Muscle of arm (tissue), 12 donors: ENCODE results near the gene FCAR. TPM values are rescaled to one million over a fixed set of nuclear protein-coding genes. Genes with fewer than 3 reads are reported as not detected.
"Not testable (repeated sequence)": the region's sequence is repeated elsewhere in the genome, so short reads cannot be mapped to it uniquely, and the experiment has no call there.

Source experiments
- DNase-seq: peaks from one replicate; pipeline ENCODE4 v3.0.0-alpha.2; 2013
- polyA plus RNA-seq, 12 donors: library from polyadenylated mRNA; unstranded; fragments of 120-200 nt; gene quantifications; one replicate each; pipeline ENCODE4 v1.2.1, GENCODE V29; 2013; ENCODE audit not compliant: insufficient read length in 12 of 12

FCAR gene
- polyA plus RNA-seq, 12 donors, result 0.12 to 1.3 (median 0.33) TPM; not detected in 5

DNA sequence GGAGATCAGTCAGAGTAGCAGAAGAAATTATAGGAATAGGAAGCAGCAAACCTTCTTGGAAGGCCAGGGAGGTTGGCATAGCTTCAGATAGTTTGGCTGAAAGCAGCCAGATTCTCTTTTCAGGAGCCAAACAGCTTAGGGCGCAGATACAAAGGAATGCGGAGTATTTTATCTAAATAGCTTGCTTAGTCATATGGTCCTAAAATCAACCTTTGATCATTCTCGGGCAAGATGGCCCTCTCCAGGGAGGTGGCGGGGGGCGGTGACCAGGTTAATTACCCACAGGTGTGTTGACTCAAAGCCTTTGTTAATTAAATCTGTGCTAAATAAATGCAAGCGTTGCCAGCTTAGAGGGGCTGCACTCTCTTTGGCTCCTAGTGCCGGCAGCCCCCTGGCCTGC, 19.4 kb downstream of the FCAR start:
- no peak for DNase-seq

DNA sequence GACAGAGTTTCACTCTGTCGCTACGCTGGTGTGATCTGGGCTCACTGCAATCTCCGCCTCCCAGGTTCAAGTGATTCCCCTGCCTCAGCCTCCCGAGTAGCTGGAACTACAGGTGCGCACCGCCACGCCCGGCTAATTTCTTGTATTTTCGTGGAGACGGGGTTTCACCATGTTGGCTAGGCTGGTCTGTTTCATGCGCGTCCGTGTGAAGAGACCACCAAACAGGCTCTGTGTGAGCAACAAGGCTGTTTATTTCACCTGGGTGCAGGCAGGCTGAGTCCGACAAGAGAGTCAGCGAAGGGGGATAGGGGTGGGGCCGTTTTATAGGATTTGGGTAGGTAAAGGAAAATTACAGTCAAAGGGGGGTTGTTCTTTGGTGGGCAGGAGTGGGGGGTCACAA, 20.1 kb downstream of the FCAR start:
- DNase-seq, result not testable (repeated sequence)

DNA sequence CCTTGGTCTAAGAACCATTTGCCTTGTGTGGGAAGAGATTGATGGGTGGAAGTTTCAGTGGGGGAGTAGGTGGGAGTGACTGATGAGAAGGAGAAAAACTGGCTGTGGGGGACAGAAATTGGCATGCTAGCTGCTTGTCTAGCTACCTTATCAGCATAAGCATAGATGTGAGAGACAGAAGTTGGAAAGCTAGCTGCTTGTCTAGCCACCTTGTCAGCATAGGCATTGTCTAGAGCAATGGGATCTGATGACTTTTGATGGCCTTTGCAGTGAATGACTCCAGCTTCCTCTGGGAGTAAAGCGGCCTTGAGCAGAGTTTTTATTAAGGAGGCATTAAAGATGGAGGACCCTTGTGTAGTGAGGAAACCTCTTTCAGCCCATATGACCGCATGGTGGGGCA, 22.0 kb downstream of the FCAR start:
- DNase-seq, result no peak

DNA sequence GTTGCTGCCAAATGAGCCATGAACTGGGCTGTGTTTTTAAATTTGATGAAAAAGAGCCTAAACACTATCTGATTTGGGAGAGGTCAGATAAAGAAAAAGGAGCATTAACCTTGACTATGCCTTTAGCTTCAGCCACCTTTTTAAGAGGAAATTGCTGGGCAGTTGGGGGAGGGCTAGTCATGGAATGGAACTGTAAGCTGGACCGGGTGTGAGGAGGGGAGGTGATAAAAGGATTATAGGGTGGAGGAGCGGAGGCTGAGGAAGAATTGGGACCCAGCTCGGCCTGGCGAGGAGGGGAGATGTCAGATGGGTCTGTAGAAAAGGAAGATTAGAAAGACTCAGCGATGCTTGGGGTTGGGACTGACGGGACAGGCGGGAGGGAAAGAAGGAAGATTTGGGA, 24.6 kb downstream of the FCAR start:
- DNase-seq, result not testable (repeated sequence)

DNA sequence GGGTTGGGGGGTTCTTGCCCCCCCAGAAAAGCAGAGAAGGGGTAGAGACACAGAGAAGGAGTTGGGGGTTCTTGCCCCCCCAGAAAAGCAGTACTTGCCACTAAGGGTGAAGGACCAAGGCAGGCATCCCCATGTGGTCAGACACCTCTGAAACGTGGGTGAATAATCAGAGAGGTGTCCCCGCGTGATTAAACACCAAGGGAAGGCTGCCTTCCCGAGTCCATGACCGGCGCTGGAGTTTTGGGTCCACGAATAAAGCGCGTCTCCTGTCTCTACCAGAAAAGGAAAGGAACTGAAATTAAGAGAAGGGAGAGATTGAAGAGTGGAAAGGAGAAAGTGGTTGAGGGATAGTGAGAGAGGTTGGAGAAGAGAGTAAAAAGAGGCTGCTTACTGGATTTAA, 25.6 kb downstream of the FCAR start:
- not testable (repeated sequence) for DNase-seq

DNA sequence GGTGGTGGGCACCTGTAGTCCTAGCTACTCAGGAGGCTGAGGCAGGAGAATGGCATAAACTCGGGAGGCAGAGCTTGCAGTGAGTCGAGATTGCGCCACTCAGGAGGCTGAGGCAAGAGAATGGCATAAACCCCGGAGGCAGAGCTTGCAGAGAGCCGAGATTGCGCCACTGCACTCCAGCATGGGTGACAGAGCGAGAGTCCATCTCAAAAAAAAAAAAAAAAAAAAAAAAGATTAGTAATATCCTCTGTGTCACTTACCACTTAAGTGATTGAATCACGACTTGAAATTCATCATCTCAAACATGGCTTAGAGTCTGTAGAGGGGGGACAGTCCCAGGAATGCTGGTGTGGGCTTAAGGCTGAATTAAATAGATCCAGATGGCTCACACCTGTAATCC, 27.1 kb downstream of the FCAR start:
- DNase-seq, result not testable (repeated sequence)

DNA sequence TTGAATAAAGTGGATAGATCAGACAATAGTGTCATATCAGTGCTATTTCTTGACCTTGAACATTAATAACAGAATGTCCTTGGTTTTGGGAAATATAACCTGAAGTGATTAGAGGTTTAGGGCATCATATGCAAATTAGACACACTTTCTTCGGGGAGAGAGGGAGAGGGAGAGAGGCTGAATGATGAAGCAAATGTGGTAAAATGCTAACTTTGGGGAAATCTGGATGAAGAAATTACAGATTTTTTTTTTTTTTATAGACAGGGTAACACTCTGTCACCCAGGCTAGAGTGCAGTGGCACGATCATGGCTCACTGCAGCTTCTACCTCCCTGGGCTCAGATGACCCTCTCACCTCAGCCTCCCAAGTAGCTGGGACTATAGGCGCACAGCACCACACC, 28.0 kb downstream of the FCAR start:
- DNase-seq, result no peak

DNA sequence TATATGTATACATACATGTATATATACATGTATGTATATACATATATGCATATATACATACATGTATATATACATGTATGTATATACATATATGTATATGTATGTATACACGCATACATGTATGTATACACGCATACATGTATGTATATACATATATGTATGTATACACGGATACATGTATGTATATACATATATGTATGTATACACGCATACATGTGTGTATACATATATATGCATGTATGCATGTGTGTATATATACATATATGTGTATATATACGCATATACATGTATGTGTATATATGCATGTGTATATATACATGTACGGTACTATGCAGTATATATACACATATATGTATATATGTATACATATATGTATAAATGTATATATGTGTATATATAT, 29.3 kb downstream of the FCAR start:
- no peak for DNase-seq

DNA sequence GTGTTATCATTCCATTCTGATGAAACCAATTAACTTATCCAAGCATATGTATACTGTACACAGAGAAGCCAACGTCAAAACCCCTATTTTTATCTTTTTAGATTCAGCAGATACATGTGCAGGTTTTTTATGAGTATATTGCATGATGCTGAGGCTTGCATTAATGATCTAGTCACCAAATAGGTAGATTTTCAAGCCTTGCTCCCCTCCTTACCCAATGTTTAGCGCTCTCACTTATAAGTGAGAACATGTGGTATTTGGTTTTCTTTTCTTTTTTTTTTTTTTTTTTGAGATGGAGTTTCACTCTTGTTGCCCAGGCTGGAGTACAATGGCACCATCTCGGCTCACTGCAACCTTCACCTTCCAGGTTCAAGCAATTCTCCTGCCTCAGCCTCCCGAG, 30.2 kb downstream of the FCAR start:
- not testable (repeated sequence) for DNase-seq

DNA sequence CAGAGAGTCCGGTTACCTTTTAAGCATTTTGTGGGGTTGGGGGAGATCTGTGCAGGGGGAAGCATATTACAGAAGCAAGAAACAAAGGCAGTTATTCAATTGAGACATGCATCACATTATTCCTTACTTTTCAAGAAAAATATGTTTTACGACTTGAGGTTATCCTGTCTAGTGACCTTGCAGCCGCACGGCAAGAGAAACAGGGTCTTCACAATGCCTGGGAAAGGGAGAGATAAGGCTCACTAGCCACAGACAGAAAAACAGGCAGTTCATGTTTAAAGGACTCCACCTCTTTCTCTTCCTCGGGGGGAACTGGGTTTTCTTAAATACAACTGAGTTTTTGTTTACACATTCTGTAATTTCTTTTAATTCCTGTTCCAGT, 31.4 kb downstream of the FCAR start:
- no peak for DNase-seq

DNA sequence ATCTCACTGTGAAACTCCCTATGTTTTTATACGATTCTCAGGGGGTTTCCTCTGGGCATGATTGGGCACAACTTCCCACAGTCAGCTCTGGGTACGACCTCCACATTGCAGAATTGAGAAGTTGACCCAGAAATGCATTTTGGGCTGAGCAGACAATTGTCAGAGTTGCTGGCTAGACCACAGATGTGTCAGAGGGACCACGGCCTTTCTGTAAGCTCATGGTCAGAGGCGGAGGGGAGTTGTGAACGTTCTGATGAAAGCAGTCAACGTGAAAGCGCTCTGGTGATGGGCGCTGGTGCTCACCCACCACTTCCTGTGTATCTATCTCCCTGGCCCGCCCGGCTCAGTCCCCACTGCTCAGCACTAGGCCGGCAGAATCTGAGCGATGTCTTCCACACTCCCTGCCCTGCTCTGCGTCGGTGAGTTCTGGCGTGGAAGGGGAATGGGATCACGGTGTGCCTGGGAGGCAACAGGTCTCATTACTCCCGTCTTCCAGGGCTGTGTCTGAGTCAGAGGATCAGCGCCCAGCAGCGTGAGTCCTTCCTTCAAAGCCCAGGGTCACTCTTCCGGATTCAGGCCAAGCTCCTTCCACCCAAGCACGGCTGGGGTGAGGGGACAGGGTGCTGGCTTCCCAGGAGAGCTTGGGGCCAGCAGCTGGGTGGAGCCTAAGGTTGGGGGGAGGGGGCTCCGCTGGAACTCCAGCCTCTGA, 31.9 kb downstream of the FCAR start, which contains the start of gene NCR1:
NCR1 (plus strand) TSS at position 346 of the 709 bp plus-strand sequence; CDS start at position 386, 40 bp downstream.
- no peak for DNase-seq

DNA sequence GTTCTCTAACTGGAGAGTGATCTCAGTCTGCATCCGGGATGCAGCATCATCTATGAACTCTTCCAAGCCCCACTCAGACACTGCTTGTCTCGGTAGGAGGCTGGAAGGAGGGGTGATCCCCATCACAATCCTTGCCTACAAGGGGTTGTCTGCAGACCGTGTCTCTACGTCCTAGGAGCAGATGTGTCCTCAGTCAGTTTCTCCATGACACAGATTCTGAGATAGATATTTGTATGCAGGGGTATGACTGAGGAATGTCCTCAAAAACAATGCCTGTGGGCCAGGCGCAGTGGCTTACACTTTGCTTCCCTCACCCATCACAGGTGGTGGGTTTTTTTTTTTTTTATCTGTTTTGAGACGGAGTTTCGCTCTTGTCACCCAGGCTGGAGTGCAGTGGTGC, 32.8 kb downstream of the FCAR start:
- no peak for DNase-seq

DNA sequence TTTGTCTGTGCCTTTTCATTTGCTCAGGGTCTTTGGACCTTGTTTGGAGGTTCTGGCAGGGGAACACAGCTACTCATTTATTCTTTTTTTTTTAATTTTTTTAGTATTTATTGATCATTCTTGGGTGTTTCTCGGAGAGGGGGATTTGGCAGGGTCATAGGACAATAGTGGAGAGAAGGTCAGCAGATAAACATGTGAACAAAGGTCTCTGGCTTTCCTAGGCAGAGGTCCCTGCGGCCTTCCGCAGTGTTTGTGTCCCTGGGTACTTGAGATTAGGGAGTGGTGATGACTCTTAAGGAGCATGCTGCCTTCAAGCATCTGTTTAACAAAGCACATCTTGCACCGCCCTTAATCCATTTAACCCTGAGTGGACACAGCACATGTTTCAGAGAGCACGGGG, 33.9 kb downstream of the FCAR start:
- not testable (repeated sequence) for DNase-seq

DNA sequence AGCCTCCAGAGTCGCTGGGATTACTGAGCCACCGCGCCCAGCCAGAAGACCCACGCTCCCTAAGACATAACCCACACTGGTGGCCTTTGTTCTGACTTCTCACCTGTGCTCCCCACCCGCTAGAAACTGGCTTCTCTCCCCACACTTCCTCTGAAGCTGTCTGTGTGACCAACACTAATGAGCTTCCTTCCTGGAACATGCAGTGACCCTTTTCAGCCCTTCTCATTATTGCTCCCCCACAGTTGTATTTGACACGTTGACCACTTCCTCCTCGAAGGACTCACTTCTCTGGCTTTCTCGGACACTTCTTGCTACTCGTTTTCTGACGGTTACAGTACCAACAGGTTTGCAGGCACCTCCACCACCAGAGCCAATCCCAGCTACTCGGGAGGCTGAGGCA, 42.8 kb downstream of the FCAR start:
- DNase-seq, result peak; percentile 5

DNA sequence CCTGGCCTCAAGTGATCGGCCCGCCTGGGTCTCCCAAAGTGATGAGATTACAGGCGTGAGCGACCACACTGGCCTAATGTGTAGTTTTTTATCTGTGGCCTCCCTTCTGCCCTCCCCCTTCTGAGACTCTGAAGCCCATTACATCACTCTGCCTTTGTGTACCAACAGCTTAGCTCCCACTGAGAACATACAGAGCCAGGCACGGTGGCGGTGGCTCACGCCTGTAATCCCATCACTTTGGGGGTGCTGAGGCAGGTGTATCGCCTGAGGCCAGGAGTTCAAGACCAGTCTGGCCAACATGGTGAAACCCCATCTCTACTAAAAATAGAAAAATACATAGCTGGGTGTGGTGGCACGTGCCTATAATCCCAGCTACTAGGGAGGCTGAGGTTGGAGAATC, 44.5 kb downstream of the FCAR start:
- DNase-seq, result no peak

DNA sequence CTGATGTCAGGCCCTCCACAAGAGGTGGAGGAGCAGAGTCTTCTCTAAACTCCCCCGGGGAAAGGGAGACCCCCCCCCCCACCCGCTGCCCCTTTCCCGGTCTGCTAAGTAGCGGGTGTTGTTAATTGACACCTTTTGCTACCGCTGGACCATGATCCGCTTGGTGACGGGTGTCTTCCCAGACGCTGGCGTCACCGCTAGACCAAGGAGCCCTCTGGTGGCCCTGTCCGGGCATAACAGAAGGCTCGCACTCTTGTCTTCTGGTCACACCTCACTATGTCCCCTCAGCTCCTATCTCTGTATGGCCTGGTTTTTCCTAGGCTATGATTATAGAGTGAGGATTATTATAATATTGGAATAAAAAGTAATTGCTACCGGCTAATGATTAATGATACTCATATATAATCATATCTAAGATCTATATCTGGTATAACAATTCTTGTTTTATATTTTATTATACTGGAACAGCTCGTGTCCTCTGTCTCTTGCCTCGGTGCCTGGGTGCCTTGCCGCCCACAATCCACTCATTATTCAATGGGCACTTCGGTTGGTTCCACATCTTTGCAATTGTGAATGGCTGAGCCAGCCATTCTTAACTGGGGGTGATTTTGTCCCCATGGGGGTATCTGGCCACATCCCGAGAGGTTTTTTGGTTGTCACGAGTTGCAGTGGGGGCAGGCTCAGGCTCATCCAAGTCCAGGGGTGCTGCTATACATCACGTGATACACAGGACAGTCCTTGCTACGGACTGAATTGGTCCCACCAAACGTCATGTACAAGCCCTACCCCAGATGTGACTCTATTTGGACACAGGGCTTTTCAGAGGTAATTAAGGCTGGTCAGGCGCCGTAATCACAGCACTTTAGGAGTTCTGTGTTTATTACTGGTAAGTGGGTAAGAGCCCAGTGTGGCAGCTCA, 45.9 kb downstream of the FCAR start:
- not testable (repeated sequence) for DNase-seq

DNA sequence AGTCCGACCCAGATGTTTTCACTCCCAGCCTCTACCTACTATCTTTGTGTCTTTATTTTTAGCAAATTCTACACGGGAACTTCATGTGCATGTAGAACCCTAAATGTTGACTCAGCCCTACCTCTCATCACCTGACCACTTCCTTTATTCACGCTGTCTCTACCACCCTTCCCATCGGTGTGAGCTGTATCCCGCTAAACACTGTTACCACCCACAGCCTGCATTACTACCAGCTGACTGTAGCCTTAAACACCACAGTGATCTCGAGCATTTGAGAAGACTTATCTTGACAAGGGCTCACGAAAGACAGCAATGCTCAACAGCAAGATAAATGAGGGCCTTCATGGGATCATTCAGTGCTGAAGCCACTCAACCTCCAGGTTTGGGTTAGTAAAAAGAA, 47.0 kb downstream of the FCAR start:
- DNase-seq, result no peak

DNA sequence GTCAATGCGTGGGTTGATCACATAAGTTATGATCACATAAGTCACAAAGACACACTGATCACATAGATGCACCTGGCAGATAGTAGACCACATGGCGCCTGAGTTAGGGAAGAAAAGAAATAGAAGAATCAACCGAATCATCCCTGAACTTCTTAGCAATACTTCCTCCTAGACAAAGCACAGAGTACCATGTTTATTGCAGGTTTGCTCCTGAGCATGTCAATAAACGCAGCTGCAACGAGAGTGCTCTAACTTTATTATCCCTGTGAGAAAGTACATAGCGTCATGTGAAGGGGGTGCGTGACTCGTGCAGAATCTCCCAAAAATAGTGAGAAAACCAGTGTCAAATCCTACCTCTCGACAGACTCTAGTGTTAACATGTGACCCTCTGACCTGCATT, 49.2 kb downstream of the FCAR start:
- DNase-seq, result no peak

DNA sequence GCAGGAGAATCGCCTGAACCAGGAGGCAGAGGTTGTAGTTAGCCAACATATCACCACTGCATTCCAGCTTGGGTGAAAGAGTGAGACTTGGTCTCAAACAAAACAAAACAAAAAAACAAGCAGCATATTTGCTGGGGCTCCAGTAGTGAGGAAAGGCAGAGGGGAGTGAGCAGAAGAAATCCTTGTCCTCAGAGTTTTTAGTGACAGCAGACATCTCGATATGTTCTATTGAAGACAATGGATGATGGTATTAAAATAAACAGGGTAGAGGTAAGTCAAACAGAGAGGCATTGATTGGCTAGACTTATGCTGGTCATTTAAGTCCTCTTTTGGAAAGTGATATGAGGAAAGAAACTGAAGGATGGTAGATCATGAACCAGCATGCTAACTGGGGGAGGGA, 54.3 kb downstream of the FCAR start:
- DNase-seq, result no peak

DNA sequence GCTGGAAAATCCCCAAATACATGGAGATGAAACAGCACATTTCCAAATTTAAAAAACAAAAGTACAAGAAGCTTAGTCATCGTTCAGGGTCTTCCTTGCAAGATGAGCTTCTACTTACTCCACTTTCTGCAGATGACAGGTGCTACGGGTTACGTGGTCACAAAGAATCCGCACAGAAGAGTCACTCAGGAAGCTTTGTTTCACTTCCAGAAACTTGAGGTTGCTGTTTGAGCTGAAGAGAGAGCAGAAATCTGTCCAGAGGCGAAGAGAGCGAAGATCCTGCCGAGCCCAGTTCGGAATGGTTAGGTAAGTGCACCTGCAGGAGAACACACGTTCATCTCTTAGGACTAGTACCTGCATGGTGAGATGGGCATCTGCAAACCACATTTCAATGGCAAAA, 63.9 kb downstream of the FCAR start:
- DNase-seq, result no peak

DNA sequence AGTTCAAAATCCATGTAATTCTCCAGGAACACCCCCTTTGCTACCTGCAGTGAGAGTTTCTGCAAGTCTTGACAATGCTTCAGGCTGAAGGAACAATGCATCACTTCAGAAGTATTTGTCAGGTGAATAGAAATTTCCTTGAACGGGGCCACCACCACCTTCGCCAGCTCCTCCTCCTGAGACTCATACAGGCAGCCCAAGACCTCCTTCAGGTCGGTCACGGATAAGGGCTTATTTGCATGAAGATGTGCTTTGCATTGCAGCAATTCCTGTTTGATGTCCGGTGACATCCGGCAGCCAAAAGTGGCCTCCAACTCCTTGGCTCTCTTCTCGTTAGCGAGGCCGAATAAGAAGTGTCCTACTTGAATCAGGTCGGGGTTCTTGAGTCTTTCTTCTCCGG, 64.9 kb downstream of the FCAR start:
- DNase-seq, result no peak

DNA sequence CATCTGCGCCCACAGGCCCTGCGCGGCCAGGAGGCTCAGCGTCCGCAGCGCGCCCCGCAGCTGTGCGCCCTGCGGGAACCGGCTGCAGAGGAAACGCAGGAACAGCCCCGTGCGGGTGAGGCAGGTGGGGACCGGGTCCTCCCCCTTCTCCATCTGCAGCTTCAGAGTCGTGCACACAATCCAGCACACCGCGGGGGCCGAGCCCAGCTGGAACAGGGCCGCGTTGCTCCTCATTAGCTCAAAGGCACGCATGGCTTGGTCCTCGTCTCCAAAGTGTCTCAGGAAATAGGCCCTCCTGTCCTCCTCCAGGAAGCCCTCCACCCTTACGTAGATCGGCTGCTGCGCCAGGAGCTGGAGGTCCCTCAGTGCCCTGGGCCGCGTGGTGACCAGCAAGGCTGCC, 65.5 kb downstream of the FCAR start:
- DNase-seq, result not testable (repeated sequence)
